Glomerular visceral epithelial cell (primary cell): ENCODE results near the gene RGS11.

Experiments used
- DNase-seq: peaks from one replicate; pipeline ENCODE4 v3.0.0-alpha.2; 2016; ENCODE audit errors: extremely low spot score

Gene RGS11

GRCh38 chr16:275786-276232 lies at the start of gene RGS11:
TSS of gene RGS11 (minus strand) at chr16:275944. CDS start at chr16:275911, 33 bp downstream.
- no peak for DNase-seq

GRCh38 chr16:324451-325334 lies 48.9 kb upstream of the RGS11 start:
- DNase-seq, result no peak

DNA sequence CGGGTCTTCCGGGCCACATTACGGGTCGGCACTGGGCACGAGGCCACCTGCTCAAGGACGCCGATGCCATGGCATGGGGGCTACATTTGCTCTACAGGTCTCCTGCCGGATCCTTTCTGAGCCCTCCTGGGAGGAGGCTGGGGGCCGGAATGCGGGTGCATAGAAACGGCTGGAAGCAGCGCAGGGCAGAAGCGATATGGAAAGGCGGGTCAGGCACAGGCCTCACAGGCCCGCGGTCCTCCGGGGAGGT lies 48.4 kb upstream of the RGS11 start:
- no peak for DNase-seq

- no peak for DNase-seq
These were observed 46.9 kb upstream of the RGS11 start for GRCh38 chr16:322476-323143.

GRCh38 chr16:321532-321931 lies 45.8 kb upstream of the RGS11 start:
- no peak for DNase-seq

DNA sequence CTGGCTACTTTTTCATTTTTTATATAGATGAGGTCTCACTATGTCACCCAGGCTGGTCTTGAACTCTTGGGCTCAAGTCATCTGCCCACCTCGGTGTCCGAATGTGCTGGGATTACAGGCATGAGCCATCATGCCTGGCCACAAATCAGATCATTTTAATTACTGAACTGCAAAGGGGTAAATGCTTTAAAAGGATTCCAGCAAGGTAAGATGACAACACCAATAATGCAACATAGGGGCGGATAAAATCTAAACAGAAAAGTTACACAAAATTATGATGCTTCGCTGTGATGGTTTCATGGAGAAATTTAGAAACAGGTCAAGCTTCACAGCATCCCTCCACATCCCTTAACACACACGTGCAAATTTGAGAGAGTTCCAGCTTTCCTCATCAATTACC lies 44.5 kb upstream of the RGS11 start:
- no peak for DNase-seq

GRCh38 chr16:318628-319027 lies 42.9 kb upstream of the RGS11 start:
- no peak for DNase-seq

GRCh38 chr16:317583-317982 lies 41.8 kb upstream of the RGS11 start:
- no peak for DNase-seq

- DNase-seq, result no peak
These were observed 41.2 kb upstream of the RGS11 start for GRCh38 chr16:316741-317464.

- no peak for DNase-seq
These were observed 39.1 kb upstream of the RGS11 start for GRCh38 chr16:314795-315299.

DNA sequence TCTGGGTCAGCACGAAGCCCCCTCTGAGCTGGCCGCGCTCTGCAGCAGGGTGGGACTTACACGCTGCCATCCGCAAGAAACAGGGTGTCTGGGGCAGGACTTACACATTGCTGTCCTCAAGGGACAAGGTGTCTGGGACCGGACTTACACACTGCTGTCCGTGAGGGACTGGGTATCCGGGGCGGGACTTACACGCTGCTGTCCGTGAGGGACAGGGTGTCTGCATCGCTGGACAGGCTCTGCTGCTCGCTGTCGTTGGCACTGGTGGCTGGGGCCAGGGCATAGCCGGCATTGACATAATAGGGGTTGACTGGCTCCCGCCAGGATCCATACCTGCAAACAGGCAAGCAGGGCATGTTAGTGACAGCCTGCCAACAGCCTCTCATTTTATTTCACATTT lies 38.6 kb upstream of the RGS11 start:
- DNase-seq, result no peak

DNA sequence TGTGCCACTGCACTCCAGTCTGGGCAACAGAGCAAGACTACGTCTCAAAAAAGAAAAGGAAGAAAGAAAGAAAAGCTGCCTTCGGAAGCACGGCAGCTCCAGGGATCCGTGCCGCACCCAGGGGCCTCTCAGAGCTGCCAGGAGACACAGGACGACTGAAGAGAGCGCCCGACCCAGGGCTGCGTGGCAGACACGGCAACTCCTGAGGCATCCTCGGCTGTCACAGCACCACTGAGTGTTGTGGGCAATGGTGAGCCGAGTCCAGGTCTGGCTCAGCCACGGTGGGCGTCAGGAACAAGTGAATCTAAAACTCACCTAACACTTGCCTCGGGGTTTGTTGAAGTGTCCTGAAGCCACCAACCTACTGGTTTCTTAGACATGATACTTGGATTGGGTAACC lies 36.0 kb upstream of the RGS11 start:
- no peak for DNase-seq

DNA sequence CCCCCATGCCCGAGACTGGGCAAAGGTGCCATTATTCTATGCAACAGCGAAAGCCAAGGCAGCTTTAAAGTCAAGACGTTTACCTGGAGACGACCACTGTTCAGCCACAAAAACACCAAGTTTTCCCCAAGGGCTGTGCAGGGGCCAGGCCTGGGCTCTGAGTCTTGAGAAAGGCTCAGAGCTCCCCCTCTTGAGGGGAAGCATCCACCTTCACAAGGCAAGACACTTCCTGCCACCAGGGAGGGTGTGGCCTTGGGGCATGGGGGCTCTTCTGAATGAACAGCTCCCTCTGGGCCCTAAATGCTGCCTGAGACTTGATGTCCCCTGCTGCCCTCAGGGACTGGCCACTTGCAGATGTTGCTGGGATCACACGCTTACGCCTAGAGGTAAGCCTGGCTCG lies 33.7 kb upstream of the RGS11 start:
- no peak for DNase-seq

DNA sequence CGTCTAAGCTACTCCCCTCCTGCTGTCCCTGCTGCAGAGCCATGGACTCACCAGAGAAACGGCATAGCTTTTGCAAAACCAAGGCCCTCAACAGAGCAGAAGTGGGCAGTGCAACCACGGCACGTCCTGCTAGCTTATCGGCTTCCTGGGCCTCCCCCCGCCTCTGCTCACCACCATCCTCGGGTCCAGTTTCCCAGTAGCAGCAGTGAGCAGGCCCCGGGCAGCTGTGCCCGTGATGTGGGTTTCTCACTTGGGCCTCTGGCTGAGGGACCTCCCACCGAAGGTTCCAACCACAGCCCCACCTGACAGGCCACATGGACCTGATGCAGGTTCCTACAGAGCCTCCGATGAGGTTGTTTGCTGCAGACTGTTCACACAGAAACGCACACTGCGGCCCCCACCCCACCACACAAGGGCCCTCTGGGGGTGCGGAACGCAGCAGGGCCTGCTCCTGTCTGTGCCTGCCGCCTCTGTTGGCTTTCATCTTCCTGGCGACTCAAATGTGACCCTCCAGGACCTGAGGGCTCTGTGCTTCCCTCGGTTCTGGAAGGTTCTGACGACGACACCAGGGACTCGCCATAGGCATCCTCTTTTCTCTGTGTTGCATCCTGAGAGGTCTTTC lies 32.1 kb upstream of the RGS11 start:
- DNase-seq, result no peak

DNA sequence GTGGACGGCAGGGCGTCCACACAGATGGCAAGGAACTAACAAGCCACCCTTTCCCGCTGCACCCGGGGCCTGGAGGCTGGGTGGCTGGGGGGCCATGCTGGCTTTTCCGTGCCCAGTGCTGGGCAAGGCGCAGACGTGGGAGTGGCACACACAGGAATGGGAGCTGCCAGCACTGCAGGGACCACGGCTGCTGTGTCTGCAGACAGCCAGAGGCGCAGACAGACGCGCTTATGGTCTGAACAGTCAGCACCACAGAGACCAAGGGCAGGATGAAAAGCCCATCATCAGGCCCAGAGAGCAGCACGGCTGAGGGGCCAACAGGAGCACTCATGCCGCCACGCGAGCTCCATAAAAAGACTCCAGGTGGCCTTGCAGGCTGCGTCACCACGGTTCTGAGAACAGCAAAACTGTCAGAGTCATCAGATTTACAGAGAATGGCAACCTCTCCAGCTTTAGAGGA lies 31.2 kb upstream of the RGS11 start:
- no peak for DNase-seq

- no peak for DNase-seq
These were observed 30.3 kb upstream of the RGS11 start for GRCh38 chr16:305916-306626.

DNA sequence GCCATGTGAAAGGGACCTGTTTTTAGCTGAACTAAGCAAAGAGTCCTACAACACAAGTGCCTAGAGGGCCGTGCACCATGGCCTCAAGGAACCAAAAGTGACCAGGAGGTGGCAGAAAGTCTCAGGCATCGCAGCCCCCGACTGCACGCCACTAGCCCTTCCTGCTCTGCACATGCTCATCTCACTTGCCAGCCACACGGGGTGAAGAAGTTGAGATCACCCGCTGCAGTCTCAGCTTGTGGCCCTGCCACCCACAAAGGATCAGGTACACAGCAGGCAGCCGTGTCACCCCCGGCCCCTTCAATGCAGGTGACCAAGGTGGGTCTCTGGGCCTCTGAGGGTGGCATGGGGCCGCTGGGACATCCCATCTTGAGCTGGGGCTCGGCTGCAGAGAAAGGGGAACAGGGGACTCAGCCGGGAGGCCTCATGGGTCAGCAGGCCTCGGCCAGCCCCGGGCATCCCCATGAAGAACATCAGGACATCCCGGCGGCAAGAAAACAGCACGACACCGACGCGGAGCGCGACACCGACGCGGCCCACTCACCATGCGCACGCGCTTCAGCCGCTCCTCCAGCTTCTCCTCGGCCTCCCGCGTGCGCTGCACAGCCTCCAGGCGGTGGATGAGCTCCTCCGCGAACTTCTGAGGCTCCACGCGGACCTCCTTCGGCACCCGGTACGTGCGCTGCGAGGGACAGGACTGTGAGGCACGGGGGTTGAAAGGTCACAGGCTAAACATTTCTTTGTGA lies 28.2 kb upstream of the RGS11 start:
- no peak for DNase-seq

DNA sequence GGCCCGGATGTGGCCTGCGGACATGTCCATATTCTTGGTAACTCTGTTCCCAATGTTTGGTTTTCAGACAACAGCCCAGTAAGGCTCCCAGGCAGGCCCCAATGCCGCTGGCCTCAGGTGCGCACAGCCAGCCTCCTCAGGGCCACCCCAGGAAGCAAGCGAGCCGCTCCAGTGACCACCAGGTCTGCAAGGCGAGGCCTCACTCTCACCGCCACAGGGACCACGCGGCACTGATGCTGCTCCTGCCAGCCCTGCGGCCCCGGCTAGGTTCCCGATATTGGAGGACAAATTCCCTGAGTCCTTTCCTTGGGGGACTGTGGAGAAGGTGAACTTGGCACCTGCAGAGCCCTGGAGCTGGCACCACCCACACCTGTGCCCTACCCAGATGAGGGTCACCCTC lies 26.2 kb upstream of the RGS11 start:
- no peak for DNase-seq

DNA sequence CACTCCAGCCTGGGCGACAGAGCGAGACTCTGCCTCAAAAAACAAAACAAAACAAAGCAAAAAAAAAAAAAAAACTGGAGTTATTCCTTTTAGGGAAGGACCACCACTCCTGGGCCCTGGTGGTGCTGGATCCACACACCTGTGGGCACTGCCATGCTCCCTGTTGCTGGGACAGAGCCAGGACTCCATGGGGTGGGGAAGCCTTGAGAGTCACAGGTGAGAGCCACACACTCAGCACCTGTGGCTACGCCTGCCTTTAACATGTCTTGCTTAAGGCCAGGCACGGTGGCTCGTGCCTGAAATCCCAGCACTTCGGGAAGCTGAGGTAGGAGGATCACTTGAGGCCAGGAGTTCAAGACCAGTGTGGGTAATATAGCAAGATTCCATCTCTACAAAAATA lies 25.5 kb upstream of the RGS11 start:
- no peak for DNase-seq

DNA sequence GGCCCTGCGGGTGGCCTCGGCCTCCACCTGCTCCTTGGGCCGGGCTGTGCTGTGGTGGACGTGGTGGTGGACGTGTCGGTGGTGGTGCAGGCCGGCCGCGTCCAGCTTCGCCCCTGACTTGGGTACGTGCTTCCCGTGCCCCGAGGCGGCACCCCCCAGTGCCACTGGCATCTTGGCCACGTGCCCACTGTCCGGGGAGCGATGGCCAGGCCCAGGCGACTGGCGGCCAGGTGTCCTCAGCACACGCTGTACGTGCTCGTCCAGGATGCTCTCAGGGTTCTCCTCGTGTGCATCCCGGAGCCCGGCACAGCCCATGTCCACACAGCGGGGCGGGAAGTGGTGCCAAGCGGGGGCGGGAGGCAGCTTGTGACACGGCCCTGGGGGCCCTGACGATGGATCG lies 22.1 kb upstream of the RGS11 start:
- DNase-seq, result no peak
